Ecto neural progenitor cell (in vitro differentiated cells): ENCODE data around the gene ARHGAP32.
"Not testable (repeated sequence)": the region's sequence is repeated elsewhere in the genome, so short reads cannot be mapped to it uniquely, and the experiment has no call there.

Source experiments
- DNase-seq: peaks from one replicate; pipeline ENCODE4 v3.0.0-alpha.2; 2018; ENCODE audit warnings: low spot score

The ARHGAP32 gene

DNA sequence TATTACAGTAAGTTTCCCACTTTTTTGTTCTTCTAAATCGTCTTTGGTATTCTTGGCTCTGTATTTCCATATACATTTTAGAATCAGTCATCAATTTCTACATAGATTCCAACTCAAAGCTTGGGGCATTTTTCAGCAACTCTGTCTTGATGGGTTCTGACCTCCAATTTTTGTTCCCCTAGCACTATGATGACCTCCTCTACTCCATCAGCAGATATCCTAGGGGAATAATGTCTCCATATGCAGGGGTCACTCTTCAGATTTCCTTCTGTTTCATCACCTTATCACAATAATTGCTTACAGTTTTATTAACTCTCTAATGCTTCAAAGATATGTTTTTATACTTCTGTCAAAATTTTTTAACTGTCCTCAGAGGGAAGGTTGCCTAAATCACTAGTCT is 158.1 kb downstream of the ARHGAP32 start:
- DNase-seq, result no peak

DNA sequence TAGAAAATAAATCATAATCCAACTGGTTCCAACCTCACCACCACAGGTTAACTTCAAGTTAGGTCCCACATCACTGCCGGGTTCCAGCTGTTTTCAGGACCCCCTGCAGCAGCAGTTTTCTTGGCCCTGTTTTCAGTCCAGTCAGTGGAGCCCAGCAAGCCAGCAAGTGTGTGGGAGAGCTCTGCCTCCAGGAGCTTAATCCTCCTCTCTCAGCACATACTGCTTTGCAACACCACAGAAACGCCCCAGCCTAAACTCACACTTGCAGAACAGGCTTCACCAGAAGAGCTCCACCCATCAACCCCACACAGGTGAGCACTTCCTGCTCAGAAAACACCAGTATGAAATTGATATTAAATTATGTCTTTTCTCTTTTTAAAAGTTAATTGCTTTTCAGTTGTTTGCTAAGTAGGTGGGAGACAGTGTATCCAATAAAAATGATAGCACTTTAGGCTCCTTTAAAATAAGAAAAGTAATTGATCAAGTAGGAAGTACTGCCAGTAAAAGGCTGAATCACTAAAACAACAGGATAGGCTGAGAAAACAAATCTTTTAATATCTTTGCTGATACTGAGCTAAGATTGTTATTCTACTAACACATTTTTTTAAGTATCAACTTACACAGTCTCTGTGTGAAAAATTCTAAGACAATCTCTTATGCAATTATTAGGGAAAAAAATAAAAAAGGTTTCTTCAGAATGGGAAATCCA is 168.0 kb downstream of the ARHGAP32 start:
- peak; percentile 63 for DNase-seq

DNA sequence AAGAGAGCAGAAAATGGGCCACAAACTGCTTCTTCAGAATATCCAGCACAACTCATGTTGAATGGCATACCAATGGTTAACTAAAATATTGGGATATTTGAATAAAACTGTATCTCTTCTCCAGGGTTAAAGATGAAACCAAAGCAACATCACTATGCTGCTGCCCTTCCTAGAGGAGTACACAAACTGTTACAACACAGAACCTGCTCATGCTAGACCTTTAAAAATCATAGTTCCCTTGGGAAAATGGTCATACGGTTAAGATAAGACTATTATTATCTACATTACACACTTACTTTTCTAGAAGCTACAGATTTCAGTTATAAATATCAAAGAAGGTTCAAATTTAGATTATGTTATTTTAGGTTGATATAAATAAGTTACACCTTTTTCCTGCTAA is 170.8 kb downstream of the ARHGAP32 start:
- no peak for DNase-seq

DNA sequence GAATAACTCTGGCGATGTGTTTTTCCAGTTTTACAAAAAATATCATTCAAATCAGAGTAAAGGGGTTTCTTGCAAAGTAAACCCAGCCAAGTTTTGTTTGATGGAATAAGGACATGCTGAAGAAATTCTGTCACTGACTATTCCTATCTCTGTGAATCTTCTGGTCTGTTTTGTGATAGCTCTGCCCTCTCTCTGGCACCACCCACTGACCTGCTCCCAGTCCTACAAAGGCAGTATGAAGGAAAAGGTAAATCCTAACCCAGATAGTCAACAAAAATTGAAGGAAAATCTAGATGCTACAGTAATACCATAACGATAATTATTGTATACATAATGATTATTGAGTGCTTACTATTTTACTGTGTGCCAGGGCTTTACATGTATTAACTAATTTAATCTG is 173.1 kb downstream of the ARHGAP32 start:
- DNase-seq, result no peak

DNA sequence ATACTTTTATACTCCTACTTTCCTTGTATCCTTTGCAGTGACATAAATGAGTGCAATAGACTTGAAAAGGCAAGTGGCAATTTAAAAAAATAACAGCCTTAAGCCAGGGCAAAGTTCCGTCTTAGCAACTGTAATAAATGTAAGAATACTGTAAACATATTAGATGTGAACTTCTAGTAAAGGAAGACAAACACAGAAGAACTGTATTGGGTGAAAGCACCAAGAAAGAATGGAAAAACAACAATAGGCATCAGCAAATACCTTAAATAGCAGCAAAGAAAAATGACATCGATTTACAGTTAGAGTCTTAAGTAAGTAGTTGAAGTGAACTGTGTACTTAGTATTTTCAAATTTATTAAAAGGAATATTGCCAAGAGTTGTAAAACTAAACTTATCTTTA is 174.0 kb downstream of the ARHGAP32 start:
- DNase-seq, result no peak

DNA sequence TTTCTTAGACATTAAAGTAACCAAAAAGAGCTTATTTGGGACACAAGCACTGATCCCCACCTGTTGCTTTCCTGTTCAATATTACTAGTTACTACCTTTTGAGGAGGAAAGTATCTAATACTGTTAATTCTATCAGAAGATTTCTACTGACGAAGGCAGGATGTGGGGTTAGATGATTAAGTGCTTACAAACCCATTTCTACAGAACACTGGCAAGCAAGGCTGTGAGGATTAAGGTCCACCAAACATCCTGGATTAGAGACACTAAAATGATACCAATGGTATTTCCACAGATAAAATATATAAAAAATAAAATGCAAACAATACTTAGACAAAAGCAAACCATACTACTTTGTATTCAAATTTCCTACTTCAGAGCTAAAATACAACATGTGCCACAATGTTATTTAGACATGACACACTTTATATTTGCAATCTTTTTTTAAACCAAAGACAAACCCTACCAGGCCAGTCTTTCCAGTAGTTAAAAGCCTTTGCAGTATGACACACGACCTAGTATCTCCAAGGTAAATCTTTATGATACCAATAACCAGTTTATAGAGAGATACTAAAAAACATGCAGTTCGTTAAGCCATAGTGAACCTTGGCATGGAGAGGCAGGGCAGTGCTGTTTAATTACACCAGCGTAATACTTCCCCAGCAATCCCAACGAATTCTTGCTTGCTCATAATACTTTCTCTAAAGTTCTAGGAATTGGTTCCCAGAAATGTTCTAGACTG is 178.2 kb downstream of the ARHGAP32 start:
- no peak for DNase-seq

DNA sequence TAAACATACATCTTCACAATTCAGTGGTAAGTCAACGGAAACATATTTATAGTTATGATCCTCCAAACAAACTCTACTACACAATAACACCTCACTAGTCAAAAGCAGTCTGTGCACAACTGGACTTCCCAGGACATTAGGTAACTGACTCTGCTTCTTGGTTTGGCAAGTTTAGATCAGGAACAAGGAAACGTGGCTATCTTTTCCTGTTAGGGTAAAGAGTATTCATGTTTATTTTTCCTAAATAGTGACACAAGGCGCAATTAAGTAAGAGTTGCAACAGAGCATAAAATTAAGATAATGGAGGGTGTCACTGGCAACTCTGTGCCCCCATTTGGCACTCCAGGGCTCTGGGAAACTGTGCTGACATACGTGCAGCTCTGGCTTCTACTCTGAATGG is 179.2 kb downstream of the ARHGAP32 start:
- no peak for DNase-seq

DNA sequence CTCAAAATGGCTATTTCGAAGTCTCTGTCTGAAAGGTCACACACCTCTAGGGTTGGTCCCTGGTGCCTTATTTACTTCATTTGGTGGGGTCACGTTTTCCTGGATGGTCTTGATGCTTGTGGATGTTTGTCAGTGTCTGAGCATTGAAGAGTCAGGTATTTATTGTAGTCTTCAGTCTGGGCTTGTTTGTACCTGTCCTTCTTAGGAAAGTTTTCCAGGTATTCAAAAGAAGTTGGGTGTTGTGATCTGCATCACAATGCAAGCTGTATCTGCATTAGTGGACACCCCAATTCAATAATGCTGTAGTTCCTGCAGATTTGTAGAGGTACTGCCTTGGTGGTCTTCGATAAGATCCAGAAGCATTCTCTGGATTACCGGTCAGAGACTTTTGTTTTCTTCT is 186.0 kb downstream of the ARHGAP32 start:
- no peak for DNase-seq

DNA sequence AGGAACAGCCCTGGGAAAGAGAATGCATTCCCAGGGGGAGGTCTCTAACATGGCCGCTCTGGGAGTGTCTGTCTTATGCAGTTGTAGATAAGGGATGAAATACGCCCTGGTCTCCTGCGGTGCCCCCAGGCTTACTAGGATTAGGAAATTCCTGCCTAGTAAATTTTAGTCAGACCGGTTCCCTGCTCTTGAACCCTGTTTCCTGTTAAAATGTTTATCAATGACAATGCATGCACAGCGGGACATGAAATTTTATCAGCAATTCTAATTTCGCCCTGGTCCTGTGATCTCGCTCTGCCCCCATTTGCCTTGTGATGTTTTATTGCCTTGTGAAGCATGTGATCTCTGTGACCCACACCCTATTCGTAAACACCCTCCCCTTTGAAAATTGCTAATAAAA is 193.0 kb downstream of the ARHGAP32 start:
- DNase-seq, result not testable (repeated sequence)

DNA sequence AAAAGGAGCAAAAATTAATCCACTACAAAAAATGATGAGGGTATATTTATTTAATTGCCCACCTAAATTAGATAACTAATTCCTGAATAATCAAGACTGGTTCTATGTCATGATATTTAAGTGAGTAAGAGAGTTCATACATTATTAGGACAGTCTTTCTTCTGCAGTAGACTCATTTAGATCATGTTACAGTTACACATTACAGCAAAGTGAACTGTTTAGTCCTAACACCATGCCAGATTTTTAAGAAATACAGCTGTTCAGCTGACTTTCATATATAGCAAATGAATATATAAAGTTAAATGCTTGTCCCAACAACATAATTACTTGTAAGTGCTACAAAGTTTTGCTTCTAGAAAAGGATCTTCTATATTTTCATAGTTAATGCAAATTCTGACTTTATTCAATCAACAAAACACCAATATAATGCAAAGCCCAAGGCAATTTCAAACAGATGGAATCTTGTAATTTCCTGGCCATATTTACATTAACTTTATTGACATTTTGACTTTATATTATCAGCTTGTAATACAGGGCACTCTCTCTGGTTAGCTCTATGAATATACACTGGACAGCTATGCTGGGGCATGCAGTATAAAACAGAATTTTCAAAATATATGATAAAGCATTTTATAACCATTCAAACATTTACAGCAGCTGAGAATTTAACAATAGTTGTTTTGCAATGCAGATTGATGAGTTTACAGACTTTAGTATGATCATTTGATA is 203.7 kb downstream of the ARHGAP32 start:
- DNase-seq, result no peak

DNA sequence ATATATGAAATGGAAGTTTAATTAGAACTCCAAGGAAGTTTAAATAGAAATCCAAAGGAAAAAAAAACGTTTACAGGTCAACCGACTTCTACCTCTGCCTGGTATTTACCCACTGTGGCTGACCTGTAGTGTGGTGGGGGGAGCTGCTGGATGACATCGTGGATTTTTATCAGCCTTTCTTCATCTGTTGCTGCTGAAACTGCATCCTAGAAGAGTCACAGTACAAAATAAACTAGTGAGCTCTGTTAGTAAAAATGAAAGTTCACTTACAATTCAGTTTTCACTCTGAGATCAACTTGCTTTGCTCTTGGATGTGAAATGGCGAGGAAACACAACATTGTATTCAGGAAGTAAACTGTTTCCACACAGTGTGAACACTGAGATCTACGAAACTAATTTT is 206.2 kb downstream of the ARHGAP32 start:
- no peak for DNase-seq

DNA sequence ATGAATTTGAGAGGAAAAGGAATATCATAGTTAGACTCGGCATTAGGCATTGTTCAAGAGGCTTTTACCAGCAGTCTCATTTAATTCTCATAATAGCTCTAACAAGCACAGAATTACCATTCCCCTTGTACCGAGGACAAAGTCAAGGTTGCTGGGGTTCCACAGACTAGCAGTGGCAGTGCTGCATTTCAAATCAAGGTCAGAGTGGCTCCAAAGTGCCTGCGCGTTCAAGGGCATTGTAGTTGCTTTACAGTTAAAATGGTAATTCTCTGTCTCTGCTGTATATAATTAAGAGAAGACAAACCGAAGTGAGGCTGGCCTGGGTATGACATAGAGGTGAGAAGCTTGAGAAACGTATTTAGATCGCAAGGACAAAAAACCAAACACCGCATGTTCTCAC is 209.1 kb downstream of the ARHGAP32 start:
- DNase-seq, result no peak

DNA sequence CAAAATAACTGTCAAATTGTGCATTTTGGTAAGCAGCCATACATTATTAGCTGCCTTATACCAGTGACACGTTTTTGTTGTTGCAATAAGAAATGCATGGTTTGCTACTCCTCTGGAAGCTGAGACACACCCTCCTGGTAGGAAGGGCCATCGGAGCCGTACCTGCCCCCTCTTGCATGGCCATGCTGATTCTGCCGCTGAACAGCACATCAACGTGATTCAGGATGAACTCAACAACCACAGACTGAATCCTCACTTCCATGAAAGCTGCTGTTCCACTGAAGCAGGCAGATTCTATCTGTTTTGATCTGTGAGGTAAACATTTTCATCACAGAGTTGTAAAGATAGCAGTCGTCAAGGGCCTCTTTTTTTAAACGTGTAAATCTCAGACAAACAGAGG is 210.9 kb downstream of the ARHGAP32 start:
- no peak for DNase-seq

DNA sequence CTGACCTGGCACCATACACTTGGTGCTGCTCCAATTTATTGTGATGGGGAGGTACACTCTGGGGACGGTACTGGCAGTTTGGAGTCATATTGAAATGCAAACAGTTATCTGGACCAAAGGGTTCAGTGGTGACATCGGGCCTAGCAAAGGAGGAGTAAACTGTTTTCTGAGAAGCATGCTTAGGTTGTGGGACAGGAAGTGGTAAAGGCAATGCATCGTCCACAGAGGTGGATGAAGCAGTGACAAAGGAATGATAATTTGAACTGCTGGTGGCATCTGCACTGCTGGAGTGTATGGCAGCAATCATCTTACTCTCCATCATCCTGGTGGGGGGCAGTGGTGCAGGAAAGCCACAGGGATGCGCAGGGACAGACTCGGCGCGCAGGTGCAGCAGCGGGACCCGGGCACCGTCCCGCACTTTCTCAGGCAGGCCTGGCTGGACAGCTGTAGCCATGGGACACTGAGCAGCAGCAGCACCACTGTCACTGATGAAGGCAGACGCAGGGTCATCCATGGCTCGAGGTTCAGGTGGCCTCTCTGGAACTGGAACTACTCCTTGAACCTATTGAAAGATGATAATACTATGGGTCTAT is 221.4 kb downstream of the ARHGAP32 start:
- no peak for DNase-seq

DNA sequence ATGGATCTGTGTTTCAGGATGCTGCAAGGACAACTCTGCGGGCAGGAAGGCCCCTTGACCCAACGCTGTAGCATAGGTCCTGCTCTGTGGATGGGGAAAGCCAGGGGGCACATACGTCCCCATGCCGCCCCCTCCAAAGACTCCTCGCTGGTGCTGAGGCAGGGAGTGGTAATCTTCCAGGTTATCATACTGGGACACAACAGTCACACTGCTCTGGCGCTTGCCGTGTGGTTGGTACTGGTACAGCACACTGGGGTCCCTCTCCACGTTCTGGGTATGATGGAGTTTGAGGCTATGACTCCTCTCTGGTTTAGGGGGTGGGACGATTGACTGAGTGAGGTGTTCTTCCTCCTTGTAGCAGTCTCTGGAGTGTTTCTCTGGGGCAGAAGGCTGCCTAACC is 223.2 kb downstream of the ARHGAP32 start:
- DNase-seq, result no peak

DNA sequence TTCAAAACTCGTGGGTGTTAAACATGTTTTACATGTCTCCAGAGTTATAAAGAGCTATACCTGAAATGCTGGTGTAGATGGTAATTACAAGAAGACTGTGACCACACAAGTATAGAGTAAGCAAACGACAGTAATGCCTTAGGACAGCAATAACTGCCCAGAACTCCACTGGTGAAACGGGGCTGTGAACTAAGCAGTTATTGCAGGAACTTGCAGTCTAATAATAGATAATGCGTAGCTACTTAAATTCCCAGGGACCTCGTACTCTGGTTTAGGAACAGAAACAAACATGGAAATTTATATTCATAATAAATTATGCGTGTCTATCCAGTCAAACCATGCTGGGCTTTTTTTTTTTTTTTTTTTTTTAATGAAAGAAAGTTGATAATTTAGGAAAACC is 224.5 kb downstream of the ARHGAP32 start:
- no peak for DNase-seq

DNA sequence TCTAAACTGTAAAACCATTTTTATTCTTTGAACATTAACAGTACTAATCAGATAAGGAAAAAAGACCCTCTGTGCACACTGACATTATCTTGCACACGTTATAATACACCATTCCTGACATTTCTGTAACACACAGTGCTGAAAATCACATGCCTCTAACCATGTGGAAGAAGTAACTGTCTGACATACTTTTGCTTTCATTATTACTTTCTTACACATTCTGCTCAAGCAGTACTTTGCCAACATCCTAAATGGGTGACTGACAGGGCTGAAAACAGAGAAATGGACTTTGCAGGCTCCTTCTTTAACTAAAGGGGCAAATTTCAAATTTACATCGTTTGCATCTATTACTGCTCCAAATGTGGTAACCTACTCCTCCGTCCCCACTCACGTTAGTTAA is 226.6 kb downstream of the ARHGAP32 start:
- no peak for DNase-seq

DNA sequence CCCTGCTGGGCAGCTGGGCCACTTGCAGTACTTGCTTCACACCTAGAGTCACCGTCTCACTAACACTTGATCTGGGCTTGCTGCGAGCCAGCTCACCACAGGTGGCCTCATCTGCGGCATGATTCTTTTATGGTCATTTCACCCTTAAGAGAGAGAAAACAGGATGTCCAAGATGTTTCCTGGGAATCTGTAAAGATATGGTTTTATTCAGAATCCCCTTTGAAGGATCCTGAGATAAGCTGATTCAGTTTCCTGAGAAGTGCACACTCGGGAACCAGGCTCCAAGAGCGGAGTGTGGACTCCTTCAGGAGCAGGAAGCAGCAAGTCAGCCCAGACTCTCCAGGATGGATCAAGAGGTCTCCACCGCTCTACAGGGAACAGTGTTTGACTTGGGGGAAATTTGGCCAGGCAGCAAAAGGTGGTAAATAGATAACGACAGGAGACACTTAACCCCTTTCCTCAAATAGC is 227.6 kb downstream of the ARHGAP32 start:
- DNase-seq, result no peak

DNA sequence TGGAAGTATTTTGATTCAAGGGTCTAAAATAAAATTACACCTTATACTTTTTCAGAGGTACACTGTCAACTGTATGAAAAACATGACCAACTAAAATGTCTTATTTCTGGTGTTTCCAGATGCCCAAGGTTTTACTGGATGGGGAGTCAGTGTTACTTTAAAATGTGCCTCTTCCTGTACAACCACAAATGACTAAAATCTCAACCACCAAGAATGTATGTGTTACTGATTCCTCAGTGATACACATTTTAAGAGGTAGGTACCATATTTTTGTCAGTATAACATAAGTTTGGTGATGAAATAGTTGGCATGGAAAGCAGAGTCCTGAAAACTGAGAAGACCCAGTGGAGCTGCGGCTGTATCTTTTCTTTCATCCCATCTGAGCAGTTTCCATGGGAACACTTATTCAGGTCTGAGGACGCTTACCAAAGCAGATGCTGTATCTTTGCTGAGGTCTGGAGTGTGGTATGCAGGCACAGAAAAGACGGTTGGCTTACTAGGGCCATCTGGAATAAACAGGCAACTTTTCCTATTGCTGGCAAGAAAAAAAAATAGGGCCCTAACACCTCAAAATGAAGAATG is 228.3 kb downstream of the ARHGAP32 start:
- DNase-seq, result no peak

DNA sequence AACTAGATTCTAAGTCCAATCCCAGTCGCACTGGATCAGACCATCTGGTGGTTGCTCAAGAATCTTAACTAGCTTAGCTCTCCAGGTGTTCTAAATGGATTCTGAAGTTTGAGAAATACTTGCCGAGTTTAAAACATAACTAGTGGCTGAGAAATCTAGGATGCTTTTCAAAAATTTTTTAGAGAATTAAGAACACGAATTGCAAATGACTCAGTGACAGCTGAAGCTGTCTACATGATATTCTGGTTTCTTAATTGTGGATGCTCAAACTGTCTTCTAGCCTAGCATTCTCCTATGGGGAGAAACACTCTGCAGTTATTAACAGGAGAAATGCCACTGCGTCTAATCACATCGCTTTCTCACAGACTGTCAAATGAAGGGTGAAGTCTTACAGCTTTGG is 229.2 kb downstream of the ARHGAP32 start:
- DNase-seq, result no peak

DNA sequence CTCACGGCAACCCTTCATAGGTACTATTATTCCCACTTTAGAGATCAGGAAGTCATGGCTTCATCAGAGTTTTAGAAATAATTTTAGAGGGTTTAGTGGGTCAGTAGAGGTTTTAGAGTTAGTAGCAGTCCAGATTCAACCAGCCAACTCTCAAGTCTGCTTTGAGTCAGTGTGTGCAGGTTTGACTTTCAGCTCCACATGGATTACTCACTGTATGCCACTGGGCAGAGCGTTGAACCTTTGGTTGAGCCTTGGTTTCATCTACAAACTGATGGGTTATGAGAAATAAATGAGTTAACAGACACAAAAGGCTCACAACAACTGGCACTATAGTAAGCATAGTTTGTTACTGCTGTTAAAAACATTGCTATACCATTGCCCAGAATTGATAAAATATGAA is 230.5 kb downstream of the ARHGAP32 start:
- DNase-seq, result no peak

DNA sequence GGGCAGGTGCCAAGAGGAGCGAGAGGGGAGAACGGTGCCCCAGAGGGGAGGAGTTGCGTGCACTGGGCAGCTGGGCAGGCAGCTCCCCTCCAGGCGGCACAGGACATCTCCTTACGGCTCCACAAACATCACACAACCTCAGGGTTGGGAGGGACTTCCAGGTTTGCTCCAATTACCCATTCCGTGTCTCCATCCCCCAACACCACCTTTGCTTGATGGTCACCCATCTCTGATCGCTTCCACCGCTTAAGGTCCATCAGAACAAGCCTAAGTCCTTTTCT is 235.0 kb downstream of the ARHGAP32 start:
- DNase-seq, result no peak
